Stimulated activated CD8-positive, alpha-beta memory T cell treated with anti-CD3 and anti-CD28 coated beads, Interleukin-2, amount 100 ng/mL, for 48 hours (primary cell): ENCODE results near the gene TBCD.

Source experiments
- DNase-seq, 2 donors: peaks; one replicate each; pipeline ENCODE4 v3.0.0-alpha.2; 2020; ENCODE audit warnings: low read depth in 2 of 2

The TBCD gene

GRCh38 chr17:82832881-82833475, 81.1 kb downstream of the TBCD start:
- DNase-seq: no peak

GRCh38 chr17:82835122-82835521, 83.3 kb downstream of the TBCD start:
- DNase-seq: no peak

DNA sequence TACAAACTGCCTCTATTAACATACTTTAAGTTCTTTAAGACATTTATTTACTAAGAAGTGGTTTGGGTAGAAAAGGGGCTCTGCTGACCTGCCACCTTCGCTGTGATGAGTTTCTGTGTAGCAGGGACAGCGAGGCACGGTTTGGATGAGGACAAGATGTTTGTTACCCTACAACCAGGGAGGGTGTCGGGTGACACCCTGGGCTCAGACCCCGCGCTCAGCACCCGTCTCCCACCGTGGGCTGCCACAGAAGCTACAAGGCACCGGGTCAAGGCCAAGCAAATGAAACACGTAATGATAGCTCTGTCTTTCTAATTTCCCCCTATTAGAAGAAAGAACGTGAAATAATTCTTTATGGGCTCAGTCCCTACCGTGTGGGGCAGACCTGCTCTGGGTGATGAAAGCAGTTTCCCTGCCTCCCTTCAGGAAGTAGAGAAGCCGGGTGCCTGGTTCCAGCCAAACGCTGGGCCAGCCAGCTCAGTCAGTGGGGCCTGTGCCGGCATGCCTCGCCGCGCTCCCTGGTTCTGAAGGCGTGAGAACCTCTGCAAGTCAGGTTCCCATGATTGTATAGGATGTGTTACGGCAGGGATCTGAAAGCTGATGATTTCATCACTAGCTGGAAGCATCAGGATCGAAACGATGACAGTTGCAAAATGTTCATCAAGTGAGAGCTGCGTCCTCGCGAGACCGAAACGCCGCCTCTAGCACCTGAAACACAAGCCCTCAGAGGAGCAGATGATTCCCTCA, 84.1 kb downstream of the TBCD start:
- DNase-seq: no peak

DNA sequence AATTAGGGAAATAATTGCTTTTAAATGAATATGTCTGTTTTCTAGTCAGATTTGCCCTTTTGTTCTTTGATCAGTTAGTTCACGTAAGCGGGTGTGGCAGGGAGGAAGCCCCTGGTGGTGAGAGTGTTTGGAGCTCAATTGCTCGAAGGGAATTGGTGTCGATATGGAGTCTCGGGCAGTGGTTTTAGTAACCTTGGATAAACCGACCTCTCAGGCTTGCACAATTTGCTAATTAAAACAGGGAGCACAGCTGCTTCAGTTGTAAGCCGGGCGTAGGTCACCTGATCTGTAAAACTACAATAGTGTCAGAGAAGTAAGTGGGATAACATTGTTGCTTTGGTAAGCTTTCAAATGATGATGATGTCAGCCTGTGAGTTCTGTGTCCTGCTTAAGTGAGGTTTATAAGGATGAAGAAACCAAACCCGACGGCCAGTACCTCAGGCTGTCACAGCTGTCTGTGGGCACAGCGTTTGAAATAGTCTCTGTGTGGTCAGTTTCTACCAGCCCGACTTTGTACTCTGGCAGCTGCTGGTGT, 85.0 kb downstream of the TBCD start:
- no peak for DNase-seq

- DNase-seq: no peak
Observed at GRCh38 chr17:82837586-82838320, 85.9 kb downstream of the TBCD start.

GRCh38 chr17:82838386-82839063, 86.7 kb downstream of the TBCD start:
- no peak for DNase-seq

GRCh38 chr17:82839617-82840292, 87.9 kb downstream of the TBCD start, which contains the start of gene ZNF750:
Gene ZNF750 (minus strand): TSS chr17:82840022. CDS start chr17:82832454, 7,568 bp downstream.
- no peak for DNase-seq

- no peak for DNase-seq
Observed at GRCh38 chr17:82840431-82840831, 88.6 kb downstream of the TBCD start.

DNA sequence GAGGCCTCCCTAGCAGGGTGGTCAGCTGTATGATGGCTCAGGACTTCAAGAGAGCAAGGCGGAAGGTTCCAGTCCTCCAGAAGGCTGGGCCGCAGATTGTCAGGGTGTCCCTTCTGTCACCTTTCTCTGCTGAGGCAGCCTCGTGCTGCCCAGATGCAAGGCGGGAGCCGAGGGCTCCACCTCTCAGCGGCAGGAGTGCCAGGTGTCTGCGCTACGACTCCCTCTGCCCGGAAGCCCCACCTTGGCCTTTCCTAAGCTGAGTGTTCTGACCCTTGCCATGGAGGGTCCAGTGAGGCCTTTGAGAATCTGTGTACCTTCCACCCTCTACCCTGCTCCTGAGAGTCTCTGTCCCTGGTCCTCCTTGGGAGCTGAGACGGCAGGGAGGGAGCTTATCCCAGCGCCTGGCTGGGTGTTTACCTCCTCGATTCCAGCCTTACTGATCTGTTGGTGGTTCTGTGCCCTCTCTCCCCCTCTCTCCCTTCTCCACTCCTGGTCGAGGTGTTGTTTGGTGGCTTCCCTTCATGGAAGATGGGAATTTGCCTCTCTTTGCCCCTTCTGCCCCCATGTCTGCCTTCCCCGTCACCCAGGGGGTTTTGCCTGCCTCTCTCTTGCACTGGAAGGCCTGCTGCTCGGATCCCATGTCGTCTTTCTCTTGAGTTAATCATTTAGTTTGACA, 90.2 kb downstream of the TBCD start:
- no peak for DNase-seq

DNA sequence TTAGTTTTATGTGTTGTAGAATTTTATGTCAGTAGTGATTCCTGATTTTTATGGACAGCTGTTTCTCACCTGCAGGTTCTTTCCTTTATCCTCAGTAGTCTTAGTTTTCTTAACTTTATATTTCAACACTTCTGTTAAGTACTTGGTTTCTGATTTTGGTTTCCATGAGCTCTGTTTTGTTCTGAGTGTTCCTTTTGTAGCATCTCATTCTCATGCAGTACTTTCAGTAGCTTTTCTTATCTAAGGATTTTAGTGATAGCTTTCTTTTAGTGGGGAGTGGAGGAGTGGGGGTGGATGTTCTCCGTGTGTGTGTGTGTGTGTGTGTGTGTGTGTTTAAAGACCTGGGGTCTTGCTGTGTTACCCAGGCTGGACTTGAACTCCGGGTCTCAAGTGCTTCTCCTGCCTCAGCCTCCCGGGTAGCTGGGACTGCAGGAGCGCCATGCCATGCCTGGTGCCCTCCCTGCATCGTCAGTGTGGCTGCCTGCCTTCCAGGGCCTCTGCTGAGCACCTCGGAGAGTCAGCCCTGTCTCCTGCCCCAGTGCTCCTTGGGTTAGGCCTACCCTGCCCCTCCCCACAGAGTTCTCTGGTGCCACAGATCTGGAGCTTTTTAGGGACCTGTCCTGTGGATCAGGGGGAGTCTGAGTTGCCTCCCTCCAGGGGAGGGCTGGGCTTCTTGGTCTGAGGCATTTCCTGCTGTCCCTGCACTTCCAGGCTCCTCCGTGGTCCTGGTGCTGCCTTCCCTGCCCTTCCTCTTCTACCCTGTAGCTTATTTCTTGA, 92.2 kb downstream of the TBCD start:
- DNase-seq: no peak

DNA sequence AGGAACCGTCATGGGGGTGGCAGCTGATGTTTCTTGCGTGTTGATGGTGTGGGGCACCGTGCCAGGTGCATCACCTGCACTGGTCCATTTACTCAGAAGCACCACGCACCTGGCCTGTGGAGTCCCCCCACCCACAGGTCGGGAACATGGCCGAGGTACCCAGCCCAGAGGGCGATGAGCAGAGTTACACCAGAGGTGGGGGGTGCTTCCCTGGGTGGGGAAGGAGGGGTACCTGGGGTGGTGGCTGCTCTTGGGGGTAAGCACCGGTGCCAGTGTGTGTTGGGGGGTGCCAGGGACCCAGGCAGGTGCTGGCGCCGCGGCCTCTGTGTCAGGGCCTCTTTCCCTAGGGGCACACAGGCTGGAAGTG, 92.9 kb downstream of the TBCD start:
- no peak for DNase-seq

DNA sequence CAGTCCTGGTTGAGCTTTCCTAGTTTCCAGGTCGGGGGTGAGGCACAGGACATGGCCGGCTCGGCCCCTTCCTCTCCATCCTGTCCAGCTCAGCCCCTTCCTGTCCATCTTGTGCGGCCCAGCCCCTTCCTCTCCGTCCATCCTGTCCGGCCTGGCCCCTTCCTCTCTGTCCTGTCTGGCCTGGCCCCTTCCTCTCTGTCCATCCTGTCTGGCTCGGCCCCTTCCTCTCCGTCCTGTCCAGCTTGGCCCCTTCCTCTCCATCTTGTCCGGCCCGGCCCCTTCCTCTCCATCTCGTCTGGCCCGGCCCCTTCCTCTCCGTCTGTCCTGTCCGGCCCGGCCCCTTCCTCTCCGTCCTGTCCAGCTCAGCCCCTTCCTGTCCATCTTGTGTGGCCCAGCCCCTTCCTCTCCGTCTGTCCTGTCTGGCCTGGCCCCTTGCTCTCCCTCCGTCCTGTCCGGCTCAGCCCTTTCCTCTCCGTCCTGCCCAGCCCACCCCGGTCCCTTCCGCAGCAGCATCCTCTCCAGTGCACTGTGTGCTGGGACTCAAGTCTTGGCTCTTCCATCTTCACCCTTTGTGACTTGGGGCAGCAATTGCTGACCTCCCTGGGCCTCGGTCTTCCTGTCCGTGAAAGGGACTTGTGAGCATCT, 93.4 kb downstream of the TBCD start:
- DNase-seq: no peak

DNA sequence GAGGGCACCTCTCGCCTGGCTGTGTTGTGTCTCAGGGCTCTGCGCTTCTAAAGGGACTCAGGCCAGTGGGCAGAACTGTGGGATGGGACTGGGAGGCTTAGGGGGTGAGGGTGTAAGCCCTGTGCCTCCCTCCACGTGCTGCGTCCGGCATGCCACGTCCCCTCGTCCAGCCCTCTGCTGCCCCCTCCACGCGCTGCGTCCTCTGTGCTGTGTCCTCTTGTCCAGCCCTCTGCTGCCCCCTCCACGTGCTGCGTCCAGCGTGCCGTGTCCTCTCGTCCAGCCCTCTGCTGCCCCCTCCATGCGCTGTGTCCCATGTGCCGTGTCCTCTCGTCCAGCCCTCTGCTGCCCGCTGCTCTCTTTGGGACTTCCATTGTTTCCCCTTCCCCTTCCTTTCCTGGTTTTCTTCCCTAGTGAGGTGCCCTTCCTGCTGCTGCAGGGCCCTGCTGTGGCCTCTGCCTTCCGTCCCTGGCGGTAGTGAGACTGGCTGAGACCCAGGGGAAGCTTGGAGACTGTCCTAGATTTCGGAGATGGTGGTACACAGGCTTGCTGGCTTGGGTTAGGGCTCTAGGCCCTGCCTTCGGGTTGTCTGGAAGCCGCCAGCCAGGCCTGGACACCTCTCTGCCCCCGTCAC, 94.3 kb downstream of the TBCD start:
- DNase-seq: no peak

- peak; percentile 17 to 31 for DNase-seq
Observed at GRCh38 chr17:82848022-82848592, 96.2 kb downstream of the TBCD start.

DNA sequence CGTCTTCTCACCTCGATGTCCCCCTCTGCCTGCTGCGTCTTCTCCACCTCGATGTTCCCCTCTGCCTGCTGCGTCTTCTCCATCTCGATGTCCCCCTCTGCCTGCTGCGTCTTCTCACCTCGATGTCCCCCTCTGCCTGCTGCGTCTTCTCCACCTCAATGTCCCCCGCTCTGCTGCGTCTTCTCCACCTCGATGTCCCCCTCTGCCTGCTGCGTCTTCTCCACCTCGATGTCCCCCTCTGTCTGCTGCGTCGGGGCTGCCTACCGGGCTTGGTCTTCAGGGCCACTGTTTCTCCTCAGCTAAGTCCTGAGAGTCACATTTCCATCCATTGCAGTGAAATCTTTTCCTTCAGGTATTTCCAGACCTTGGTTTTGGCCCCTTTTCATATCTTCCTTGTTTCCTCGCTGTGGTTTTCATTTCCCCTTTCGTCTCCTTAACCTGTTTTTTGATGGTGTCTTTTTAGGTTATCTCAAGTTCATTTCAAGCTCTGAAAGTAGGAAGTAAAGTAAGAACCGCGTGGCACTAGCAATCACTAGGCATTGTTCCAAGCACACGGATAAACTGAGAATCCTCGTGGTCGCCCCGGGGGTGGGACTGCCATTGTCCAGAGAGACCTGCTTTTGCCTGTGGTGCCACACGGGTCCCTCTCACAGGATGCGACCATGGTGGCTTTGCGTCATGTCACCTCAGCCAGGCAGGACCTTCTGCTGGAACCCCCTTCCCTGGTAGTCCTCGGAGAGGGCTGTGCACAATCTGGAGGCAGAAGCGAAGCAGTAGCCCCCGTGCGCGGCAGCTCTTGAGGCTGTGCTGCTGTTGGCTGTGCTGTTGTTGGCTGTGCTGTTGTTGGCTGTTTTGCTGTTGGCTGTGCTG, 97.4 kb downstream of the TBCD start:
- DNase-seq: no peak

DNA sequence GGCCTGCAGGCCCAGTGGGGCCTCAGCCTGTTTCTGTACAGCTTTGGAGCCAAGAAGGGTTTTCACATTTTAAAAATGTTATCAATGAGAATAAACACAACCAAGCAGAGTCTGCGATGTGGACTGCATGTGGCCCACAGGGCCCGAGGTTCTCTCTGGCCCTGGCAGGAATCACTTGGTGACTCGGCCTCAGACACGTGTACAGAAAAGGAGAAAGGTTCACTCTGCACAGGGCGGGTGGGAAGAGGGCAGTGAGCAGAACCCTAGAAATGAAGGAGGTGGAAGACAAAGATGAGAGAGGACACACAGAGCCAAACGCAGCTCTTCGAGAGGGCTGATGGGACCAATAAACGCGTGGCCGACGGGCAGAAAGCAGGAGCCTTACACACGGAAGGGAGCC, 99.5 kb downstream of the TBCD start:
- DNase-seq: no peak

DNA sequence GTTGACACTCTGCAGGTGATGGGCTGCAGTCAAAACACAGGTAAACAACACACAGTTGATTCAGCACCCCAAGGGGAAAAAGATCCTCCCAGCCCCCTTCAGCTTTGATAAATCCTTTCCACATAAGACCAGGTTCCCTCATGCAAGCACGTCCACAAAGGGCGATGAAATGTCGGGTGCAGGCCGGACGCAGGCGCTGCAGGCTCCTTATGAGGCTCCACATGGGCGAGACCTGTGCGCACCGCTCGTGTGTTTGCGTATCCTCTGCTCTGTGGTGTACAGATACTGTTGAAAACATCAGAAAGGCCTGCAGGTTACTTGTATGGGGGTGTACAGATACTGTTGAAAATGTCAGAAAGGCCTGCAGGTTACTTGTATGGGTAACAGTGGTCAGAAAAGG, 102.4 kb downstream of the TBCD start:
- DNase-seq: no peak

DNA sequence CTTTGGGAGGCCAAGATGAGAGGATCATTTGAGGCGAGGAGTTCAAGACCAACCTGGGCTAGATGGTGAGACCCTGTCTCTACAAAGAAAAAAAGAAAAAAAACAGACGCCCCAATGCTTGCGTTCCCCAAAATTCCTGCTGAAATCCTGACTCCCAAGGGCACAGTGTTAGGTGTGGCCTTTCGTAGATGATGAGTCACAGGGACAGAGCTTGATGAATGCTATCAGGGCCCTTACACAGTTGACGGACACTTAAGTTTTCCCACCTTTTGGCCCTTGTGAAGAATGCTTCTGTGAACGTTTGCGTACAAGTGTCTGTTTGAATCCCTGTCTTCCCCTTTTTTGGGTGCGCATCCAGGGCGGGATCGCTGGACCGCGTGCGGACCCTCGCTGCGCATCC, 104.5 kb downstream of the TBCD start:
- DNase-seq: no peak
